ENCODE measurements around the gene MKI67. TPM values are rescaled to one million over a fixed set of nuclear protein-coding genes. Genes with fewer than 3 reads are reported as not detected.
A peak's percentile ranks its signal among the peaks of the same experiment; 100 is the strongest.

MKI67 gene
- total and polyA plus RNA-seq, 10 of the 15 experiments (the other 5 are each of a cell fraction or from before 2014, with no cell fraction given), result 22.3 to 183 (median 82.9) TPM

DNA sequence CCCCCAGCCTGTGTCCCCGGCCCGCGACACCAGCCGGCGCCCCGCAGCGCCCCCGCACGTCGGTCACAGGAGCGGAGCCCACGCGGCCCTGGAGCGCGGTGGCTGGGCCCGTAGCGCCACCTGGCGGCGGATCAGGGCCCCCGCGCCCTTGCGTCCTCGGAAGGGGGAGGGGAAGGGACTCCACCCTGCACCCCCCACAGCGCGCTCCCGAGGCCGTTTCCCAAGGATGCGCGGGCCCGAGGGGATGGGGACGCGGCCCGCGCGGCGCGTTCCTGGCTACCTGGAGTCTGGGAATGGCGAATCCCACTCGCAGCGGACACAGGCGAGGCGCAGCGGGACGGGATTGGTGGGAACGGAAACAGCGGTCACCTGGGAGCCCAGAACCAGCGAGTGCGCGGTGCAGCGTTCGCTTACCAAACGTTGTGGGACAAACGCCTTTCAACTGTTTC is 23.8 kb upstream of the MKI67 start (continued):
- TF ChIP-seq, protein P1, sequence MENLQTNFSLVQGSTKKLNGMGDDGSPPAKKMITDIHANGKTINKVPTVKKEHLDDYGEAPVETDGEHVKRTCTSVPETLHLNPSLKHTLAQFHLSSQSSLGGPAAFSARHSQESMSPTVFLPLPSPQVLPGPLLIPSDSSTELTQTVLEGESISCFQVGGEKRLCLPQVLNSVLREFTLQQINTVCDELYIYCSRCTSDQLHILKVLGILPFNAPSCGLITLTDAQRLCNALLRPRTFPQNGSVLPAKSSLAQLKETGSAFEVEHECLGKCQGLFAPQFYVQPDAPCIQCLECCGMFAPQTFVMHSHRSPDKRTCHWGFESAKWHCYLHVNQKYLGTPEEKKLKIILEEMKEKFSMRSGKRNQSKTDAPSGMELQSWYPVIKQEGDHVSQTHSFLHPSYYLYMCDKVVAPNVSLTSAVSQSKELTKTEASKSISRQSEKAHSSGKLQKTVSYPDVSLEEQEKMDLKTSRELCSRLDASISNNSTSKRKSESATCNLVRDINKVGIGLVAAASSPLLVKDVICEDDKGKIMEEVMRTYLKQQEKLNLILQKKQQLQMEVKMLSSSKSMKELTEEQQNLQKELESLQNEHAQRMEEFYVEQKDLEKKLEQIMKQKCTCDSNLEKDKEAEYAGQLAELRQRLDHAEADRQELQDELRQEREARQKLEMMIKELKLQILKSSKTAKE (IDR thresholded peaks at IDR 0.05; ENCODE audit: low read depth, poor library complexity, severe bottlenecking), result no peak
- TF ChIP-seq NR2C2 (IDR thresholded peaks at IDR 0.05; ENCODE audit: borderline replicate concordance, control insufficient read depth, insufficient read length, low read depth) (no peak), IRF4 (IDR thresholded peaks at IDR 0.05; ENCODE audit: low read depth, low read length) (no peak), POLR2AphosphoS2 (IDR thresholded peaks at IDR 0.05; ENCODE audit: low read depth, low read length) (no peak), PAX5 (IDR thresholded peaks at IDR 0.05; ENCODE audit: borderline replicate concordance, low read depth, low read length) (0 out of 2 replicates have a peak, but pooled peaks have one; percentile 22), ESRRA (IDR thresholded peaks at IDR 0.05; ENCODE audit: low read length) (no peak), MYB (IDR thresholded peaks at IDR 0.05; ENCODE audit: borderline replicate concordance, low read depth, low read length) (no peak), FOXM1 (IDR thresholded peaks at IDR 0.05; ENCODE audit: low read depth, low read length) (no peak), MTA2 (IDR thresholded peaks at IDR 0.05; ENCODE audit: low read depth) (no peak), CHD1 (IDR thresholded peaks at IDR 0.05; ENCODE audit: low read depth, low read length) (no peak), EED (IDR thresholded peaks at IDR 0.05; ENCODE audit: low read depth) (no peak), EGR1 (IDR thresholded peaks at IDR 0.05; ENCODE audit: borderline replicate concordance in 1 of 2, low read depth in 2 of 2, low read length in 2 of 2) (peak in 1 of 2 experiments; percentile 89; a peak in 2 of 3 replicates), ATF7 (IDR thresholded peaks at IDR 0.05; ENCODE audit: low read depth) (no peak), CBX5 (IDR thresholded peaks at IDR 0.05; ENCODE audit: low read depth) (no peak), MXI1 (IDR thresholded peaks at IDR 0.05; ENCODE audit: low read depth, low read length) (no peak), YY1 (IDR thresholded peaks at IDR 0.05; ENCODE audit: low read depth, low read length) (peak; percentile 75; the same call in 1 of the 2 replicates)
- TF ChIP-seq, protein P2, sequence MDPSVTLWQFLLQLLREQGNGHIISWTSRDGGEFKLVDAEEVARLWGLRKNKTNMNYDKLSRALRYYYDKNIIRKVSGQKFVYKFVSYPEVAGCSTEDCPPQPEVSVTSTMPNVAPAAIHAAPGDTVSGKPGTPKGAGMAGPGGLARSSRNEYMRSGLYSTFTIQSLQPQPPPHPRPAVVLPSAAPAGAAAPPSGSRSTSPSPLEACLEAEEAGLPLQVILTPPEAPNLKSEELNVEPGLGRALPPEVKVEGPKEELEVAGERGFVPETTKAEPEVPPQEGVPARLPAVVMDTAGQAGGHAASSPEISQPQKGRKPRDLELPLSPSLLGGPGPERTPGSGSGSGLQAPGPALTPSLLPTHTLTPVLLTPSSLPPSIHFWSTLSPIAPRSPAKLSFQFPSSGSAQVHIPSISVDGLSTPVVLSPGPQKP (IDR thresholded peaks at IDR 0.05; ENCODE audit: low read depth, low read length), result no peak
- TF ChIP-seq, protein P3, sequence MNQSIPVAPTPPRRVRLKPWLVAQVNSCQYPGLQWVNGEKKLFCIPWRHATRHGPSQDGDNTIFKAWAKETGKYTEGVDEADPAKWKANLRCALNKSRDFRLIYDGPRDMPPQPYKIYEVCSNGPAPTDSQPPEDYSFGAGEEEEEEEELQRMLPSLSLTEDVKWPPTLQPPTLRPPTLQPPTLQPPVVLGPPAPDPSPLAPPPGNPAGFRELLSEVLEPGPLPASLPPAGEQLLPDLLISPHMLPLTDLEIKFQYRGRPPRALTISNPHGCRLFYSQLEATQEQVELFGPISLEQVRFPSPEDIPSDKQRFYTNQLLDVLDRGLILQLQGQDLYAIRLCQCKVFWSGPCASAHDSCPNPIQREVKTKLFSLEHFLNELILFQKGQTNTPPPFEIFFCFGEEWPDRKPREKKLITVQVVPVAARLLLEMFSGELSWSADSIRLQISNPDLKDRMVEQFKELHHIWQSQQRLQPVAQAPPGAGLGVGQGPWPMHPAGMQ (IDR thresholded peaks at IDR 0.05; ENCODE audit: borderline replicate concordance), result no peak
- TF ChIP-seq, protein P4, sequence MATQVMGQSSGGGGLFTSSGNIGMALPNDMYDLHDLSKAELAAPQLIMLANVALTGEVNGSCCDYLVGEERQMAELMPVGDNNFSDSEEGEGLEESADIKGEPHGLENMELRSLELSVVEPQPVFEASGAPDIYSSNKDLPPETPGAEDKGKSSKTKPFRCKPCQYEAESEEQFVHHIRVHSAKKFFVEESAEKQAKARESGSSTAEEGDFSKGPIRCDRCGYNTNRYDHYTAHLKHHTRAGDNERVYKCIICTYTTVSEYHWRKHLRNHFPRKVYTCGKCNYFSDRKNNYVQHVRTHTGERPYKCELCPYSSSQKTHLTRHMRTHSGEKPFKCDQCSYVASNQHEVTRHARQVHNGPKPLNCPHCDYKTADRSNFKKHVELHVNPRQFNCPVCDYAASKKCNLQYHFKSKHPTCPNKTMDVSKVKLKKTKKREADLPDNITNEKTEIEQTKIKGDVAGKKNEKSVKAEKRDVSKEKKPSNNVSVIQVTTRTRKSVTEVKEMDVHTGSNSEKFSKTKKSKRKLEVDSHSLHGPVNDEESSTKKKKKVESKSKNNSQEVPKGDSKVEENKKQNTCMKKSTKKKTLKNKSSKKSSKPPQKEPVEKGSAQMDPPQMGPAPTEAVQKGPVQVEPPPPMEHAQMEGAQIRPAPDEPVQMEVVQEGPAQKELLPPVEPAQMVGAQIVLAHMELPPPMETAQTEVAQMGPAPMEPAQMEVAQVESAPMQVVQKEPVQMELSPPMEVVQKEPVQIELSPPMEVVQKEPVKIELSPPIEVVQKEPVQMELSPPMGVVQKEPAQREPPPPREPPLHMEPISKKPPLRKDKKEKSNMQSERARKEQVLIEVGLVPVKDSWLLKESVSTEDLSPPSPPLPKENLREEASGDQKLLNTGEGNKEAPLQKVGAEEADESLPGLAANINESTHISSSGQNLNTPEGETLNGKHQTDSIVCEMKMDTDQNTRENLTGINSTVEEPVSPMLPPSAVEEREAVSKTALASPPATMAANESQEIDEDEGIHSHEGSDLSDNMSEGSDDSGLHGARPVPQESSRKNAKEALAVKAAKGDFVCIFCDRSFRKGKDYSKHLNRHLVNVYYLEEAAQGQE (IDR thresholded peaks at IDR 0.05; ENCODE audit: low read depth, low read length), result no peak
- TF ChIP-seq, protein P5, sequence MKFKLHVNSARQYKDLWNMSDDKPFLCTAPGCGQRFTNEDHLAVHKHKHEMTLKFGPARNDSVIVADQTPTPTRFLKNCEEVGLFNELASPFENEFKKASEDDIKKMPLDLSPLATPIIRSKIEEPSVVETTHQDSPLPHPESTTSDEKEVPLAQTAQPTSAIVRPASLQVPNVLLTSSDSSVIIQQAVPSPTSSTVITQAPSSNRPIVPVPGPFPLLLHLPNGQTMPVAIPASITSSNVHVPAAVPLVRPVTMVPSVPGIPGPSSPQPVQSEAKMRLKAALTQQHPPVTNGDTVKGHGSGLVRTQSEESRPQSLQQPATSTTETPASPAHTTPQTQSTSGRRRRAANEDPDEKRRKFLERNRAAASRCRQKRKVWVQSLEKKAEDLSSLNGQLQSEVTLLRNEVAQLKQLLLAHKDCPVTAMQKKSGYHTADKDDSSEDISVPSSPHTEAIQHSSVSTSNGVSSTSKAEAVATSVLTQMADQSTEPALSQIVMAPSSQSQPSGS (IDR thresholded peaks at IDR 0.05; ENCODE audit: low read length), result no peak
- TF ChIP-seq, protein P6, sequence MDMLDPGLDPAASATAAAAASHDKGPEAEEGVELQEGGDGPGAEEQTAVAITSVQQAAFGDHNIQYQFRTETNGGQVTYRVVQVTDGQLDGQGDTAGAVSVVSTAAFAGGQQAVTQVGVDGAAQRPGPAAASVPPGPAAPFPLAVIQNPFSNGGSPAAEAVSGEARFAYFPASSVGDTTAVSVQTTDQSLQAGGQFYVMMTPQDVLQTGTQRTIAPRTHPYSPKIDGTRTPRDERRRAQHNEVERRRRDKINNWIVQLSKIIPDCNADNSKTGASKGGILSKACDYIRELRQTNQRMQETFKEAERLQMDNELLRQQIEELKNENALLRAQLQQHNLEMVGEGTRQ (IDR thresholded peaks at IDR 0.05; ENCODE audit: borderline replicate concordance, low read depth, low read length), result no peak
